ENCODE results near the gene UQCRC2.

DNA sequence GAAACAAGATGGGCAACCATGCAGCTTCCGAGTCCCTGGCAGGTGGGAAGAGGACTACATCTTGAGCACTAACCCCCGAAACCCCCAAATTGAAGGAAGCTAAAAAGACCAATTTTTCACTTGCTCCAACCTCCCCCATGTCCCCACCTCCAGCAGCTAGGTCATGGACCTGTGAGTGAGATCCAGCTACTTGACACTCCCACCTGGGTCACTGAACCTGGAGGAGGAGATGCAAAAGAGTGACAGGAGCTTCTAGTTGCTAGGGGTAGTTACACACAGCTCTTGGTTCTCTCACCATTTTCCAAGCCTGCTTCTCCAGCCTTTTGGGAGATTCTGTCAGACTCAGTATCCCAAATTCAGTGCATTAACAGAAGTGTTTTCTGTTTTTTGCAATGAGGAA is 36.6 kb downstream of the UQCRC2 start:
- TF ChIP-seq, protein P1, sequence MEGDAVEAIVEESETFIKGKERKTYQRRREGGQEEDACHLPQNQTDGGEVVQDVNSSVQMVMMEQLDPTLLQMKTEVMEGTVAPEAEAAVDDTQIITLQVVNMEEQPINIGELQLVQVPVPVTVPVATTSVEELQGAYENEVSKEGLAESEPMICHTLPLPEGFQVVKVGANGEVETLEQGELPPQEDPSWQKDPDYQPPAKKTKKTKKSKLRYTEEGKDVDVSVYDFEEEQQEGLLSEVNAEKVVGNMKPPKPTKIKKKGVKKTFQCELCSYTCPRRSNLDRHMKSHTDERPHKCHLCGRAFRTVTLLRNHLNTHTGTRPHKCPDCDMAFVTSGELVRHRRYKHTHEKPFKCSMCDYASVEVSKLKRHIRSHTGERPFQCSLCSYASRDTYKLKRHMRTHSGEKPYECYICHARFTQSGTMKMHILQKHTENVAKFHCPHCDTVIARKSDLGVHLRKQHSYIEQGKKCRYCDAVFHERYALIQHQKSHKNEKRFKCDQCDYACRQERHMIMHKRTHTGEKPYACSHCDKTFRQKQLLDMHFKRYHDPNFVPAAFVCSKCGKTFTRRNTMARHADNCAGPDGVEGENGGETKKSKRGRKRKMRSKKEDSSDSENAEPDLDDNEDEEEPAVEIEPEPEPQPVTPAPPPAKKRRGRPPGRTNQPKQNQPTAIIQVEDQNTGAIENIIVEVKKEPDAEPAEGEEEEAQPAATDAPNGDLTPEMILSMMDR (IDR thresholded peaks at IDR 0.05): no peak
- no peak for TF ChIP-seq POLR2A (IDR thresholded peaks at IDR 0.05)
- no peak for TF ChIP-seq POLR2AphosphoS5 (IDR thresholded peaks at IDR 0.05)
- TF ChIP-seq EP300 (IDR thresholded peaks at IDR 0.05): no peak
